Ishikawa (cell line): ENCODE measurements around the gene CAMK1D.
A peak's percentile ranks its signal among the peaks of the same experiment; 100 is the strongest.

ENCODE experiments used
- CEBPB ChIP-seq: IDR thresholded peaks from 2 replicates; pipeline ENCODE4 v1.6.1; 2012
- CREB1 ChIP-seq: IDR thresholded peaks from 2 replicates; pipeline ENCODE4 v1.6.1; 2012; ENCODE audit warnings: low read depth
- EGR1 ChIP-seq: IDR thresholded peaks from 2 replicates; pipeline ENCODE4 v1.6.1; 2012
- EP300 ChIP-seq: IDR thresholded peaks from 2 replicates; pipeline ENCODE4 v1.6.1; 2012; ENCODE audit warnings: borderline replicate concordance
- FOXM1 ChIP-seq: IDR thresholded peaks from 2 replicates; pipeline ENCODE4 v1.6.1; 2012; ENCODE audit warnings: low read depth, borderline replicate concordance
- NFIC ChIP-seq: IDR thresholded peaks from 2 replicates; pipeline ENCODE4 v1.6.1; 2012
- RAD21 ChIP-seq: IDR thresholded peaks from 2 replicates; pipeline ENCODE4 v1.6.1; 2012; ENCODE audit warnings: low read depth
- TAF1 ChIP-seq: IDR thresholded peaks from 2 replicates; pipeline ENCODE4 v1.6.1; 2012; ENCODE audit warnings: low read depth, mild to moderate bottlenecking
- TCF12 ChIP-seq: IDR thresholded peaks from 2 replicates; pipeline ENCODE4 v1.6.1; 2012; ENCODE audit warnings: low read depth
- TEAD4 ChIP-seq: IDR thresholded peaks from 2 replicates; pipeline ENCODE4 v1.6.1; 2012
- YY1 ChIP-seq: IDR thresholded peaks from 2 replicates; pipeline ENCODE4 v1.6.1; 2012; ENCODE audit warnings: low read depth
- ZBTB7A ChIP-seq: IDR thresholded peaks from 2 replicates; pipeline ENCODE4 v1.6.1; 2012; ENCODE audit warnings: low read depth
- TF ChIP-seq, protein P1 (sequence below): IDR thresholded peaks from 2 replicates; pipeline ENCODE4 v1.6.1; 2012
- TF ChIP-seq, protein P2 (sequence below): IDR thresholded peaks from 2 replicates; pipeline ENCODE4 v1.6.1; 2012; ENCODE audit warnings: low read depth, mild to moderate bottlenecking
- TF ChIP-seq, protein P3 (sequence below): IDR thresholded peaks from 2 replicates; pipeline ENCODE4 v1.6.1; 2012

CAMK1D gene

DNA sequence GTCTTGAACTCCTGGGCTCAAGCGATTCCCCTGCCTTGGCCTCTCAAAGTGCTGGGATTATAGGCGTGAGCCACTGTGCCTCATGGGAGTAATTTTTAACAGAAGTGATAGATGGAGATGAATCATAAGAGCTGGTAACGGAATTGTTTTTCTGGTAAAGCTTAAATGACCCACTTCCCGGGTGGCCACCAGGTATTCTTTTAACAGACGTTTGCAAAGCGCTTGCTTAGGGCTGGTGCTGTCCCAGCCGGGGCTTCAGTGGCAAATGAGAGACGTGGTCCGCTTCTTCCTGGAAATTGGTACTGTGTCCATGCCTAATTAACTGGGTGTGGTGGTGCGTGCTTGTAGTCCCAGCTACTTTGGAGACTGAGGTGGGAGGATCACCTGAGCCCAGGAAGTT lies 23.5 kb downstream of the CAMK1D start:
- TF ChIP-seq CEBPB (no peak), RAD21 (no peak), EGR1 (no peak), TEAD4 (no peak)
- TF ChIP-seq, protein P1, sequence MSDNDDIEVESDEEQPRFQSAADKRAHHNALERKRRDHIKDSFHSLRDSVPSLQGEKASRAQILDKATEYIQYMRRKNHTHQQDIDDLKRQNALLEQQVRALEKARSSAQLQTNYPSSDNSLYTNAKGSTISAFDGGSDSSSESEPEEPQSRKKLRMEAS, result no peak
- TF ChIP-seq, protein P2, sequence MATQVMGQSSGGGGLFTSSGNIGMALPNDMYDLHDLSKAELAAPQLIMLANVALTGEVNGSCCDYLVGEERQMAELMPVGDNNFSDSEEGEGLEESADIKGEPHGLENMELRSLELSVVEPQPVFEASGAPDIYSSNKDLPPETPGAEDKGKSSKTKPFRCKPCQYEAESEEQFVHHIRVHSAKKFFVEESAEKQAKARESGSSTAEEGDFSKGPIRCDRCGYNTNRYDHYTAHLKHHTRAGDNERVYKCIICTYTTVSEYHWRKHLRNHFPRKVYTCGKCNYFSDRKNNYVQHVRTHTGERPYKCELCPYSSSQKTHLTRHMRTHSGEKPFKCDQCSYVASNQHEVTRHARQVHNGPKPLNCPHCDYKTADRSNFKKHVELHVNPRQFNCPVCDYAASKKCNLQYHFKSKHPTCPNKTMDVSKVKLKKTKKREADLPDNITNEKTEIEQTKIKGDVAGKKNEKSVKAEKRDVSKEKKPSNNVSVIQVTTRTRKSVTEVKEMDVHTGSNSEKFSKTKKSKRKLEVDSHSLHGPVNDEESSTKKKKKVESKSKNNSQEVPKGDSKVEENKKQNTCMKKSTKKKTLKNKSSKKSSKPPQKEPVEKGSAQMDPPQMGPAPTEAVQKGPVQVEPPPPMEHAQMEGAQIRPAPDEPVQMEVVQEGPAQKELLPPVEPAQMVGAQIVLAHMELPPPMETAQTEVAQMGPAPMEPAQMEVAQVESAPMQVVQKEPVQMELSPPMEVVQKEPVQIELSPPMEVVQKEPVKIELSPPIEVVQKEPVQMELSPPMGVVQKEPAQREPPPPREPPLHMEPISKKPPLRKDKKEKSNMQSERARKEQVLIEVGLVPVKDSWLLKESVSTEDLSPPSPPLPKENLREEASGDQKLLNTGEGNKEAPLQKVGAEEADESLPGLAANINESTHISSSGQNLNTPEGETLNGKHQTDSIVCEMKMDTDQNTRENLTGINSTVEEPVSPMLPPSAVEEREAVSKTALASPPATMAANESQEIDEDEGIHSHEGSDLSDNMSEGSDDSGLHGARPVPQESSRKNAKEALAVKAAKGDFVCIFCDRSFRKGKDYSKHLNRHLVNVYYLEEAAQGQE, result no peak

DNA sequence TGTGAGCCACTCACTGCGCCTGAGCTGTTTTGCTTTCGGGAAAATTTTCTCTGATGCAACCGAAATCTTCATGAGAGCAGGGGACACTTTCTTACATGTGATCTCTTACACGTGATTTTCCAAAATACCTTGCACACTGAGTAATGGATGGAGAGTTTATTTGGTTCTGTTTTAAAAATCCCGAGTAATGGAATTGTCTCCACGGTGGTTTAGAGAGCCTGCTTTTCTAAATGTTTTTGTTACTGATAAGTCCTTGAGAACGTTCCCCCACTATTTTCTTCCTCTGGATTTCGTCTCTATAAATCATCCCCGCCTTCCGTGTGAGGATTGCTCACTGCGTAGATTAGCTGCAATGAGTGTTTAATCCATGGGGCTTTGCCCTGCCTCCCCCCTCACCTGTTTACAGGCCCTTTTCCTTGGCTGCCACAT lies 25.7 kb downstream of the CAMK1D start:
- TF ChIP-seq YY1 (no peak), EP300 (no peak), CREB1 (no peak), CEBPB (no peak), TCF12 (no peak), TAF1 (no peak)
- TF ChIP-seq, protein P1, result no peak
- TF ChIP-seq, protein P3, sequence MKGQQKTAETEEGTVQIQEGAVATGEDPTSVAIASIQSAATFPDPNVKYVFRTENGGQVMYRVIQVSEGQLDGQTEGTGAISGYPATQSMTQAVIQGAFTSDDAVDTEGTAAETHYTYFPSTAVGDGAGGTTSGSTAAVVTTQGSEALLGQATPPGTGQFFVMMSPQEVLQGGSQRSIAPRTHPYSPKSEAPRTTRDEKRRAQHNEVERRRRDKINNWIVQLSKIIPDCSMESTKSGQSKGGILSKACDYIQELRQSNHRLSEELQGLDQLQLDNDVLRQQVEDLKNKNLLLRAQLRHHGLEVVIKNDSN, result no peak
- TF ChIP-seq, protein P2, result no peak

DNA sequence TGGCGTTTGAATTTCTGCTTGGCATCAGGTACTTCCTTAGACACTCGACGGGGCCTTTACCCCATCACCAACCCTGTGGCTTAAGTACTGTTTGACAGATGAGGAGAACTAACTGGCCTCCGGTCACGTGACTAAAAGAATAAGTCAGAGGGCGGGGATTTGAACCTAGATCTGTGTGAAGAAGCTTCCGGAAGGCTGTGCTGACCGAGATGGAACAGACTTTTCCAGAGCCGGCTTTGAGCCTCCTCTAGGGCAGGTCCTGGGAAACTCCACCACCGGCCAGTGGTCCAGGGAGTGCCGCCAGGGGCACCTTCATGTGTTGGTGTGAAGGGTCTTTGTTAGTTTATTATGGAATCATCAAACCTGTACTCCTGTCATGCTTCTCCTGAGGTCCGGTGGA lies 26.9 kb downstream of the CAMK1D start:
- TF ChIP-seq CEBPB, result no peak
- TF ChIP-seq, protein P3, result 0 out of 2 replicates have a peak, but pooled peaks have one; percentile 4

DNA sequence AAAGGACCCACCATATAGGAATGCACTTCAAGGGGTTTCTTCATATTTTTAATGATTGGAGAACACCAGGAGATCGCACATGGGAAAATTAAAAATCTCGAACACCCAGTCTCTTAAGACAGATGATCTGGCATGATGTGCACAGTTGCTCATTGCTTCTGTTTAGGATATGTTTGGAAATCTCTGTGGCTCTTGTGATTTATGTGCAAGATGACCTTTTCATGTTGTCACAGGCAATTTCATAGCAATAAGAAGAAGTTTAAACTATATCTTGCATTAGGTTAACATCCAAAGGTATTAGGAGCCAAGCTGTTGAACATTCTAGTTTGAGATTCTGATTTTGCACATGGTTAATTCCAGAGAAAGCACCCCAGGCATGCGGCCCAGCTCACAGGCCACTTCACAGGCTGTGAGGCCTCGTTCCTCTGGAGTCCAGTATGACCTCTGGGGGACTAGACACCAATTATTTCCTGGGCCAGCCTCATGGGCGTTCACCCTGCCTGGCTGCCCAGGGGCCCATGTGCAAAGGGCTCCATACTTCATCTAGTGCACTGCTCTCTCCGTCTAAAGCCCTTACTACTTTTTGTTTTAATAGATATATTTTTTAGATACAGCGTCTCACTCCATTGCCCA lies 28.4 kb downstream of the CAMK1D start:
- TF ChIP-seq FOXM1, result no peak
- TF ChIP-seq CEBPB, result no peak
- TF ChIP-seq TCF12, result no peak
- TF ChIP-seq TAF1, result no peak
- TF ChIP-seq, protein P1, result no peak
- TF ChIP-seq RAD21, result no peak
- TF ChIP-seq YY1, result no peak
- TF ChIP-seq, protein P3, result no peak
- no peak for TF ChIP-seq EGR1
- no peak for TF ChIP-seq ZBTB7A
- TF ChIP-seq TEAD4, result no peak
- TF ChIP-seq, protein P2, result no peak
- TF ChIP-seq EP300, result no peak
- no peak for TF ChIP-seq NFIC
- no peak for TF ChIP-seq CREB1

DNA sequence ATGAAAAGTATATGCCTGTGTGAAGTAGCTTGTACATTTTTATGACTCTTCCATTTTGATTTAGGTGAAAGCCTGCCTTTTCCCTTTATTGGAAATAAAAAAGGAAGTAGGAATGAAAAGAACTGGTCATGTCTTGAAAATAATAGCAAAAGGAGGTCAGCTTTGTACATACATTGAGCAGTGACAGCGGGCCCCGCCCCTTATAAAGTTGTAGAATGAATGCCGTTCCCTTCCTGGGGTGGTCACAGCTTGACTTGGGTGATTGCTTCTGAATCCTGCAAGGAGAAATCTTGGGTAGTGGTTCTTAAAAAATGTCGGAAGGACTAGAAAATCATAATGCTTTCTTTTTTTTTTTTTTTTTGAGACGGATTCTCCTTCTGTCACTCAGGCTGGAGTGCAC lies 31.7 kb downstream of the CAMK1D start:
- TF ChIP-seq CEBPB (no peak), NFIC (no peak), EP300 (no peak), TAF1 (no peak), TEAD4 (no peak), YY1 (no peak), ZBTB7A (no peak), TCF12 (no peak), FOXM1 (no peak), EGR1 (no peak), RAD21 (no peak), CREB1 (no peak)
- TF ChIP-seq, protein P2, result no peak
- TF ChIP-seq, protein P1, result no peak
- TF ChIP-seq, protein P3, result no peak
